GM23338 (cell line): ENCODE results near the gene ACADVL. TPM values are rescaled to one million over a fixed set of nuclear protein-coding genes. Genes with fewer than 3 reads are reported as not detected.

Experiments used
- ATAC-seq: fragments of 200-7000 bp; cut with Tn5 transposase; 3 replicates; pipeline ENCODE4 v1.9.1; 2020
- DNase-seq: peaks from one replicate; pipeline ENCODE4 v3.0.0-alpha.2; 2015; ENCODE audit warnings: low spot score
- H2AFZ ChIP-seq: fragments of 200-600 bp; sonication (generic); 2 replicates; pipeline ENCODE4 v1.8.0; 2016; ENCODE audit warnings: antibody characterized with exemption, mild to moderate bottlenecking, moderate library complexity
- H3F3A ChIP-seq: fragments of 200-600 bp; sonication (generic); replicated peaks from 2 replicates; pipeline ENCODE4 v1.8.0; 2017; ENCODE audit warnings: antibody characterized with exemption, mixed run types, low read depth
- H3K27ac ChIP-seq: fragments of 200-600 bp; sonication (generic); 2 replicates; pipeline ENCODE4 v1.6.1; 2016; ENCODE audit warnings: low read depth
- H3K27me3 ChIP-seq: fragments of 200-600 bp; sonication (generic); 2 replicates; pipeline ENCODE4 v1.8.0; 2016; ENCODE audit warnings: mild to moderate bottlenecking, mixed run types, moderate library complexity; ENCODE audit not compliant: insufficient read depth
- H3K36me3 ChIP-seq: fragments of 200-600 bp; sonication (generic); 2 replicates; pipeline ENCODE4 v1.8.0; 2016; ENCODE audit warnings: mild to moderate bottlenecking; ENCODE audit not compliant: insufficient read depth
- H3K4me1 ChIP-seq: fragments of 200-600 bp; sonication (generic); 2 replicates; pipeline ENCODE4 v1.8.0; 2016; ENCODE audit warnings: mild to moderate bottlenecking, moderate library complexity; ENCODE audit not compliant: insufficient read depth
- H3K4me2 ChIP-seq: fragments of 200-600 bp; sonication (generic); 2 replicates; pipeline ENCODE4 v1.7.1; 2017; ENCODE audit warnings: mixed run types
- H3K4me3 ChIP-seq: fragments of 200-600 bp; sonication (generic); 2 replicates; pipeline ENCODE4 v1.6.1; 2016; ENCODE audit warnings: mixed run types
- H3K79me2 ChIP-seq: fragments of 200-600 bp; sonication (generic); replicated peaks from 2 replicates; pipeline ENCODE4 v1.8.0; 2017; ENCODE audit warnings: mild to moderate bottlenecking; ENCODE audit not compliant: insufficient read depth
- H3K9me2 ChIP-seq: fragments of 200-600 bp; sonication (generic); 2 replicates; pipeline ENCODE4 v1.8.0; 2017; ENCODE audit not compliant: insufficient read depth
- H4K20me1 ChIP-seq: fragments of 200-600 bp; sonication (generic); replicated peaks from 2 replicates; pipeline ENCODE4 v1.8.0; 2017; ENCODE audit warnings: mild to moderate bottlenecking; ENCODE audit not compliant: insufficient read depth
- H3K27ac Mint-ChIP-seq: 2 replicates; pipeline ENCODE4 v1.8.0; 2020; ENCODE audit warnings: inconsistent platforms, mild to moderate bottlenecking, moderate library complexity, mixed read lengths
- H3K27me3 Mint-ChIP-seq: 3 replicates; pipeline ENCODE4 v1.8.0; 2022; ENCODE audit warnings: low read depth, mild to moderate bottlenecking, moderate library complexity, mixed read lengths, inconsistent platforms; ENCODE audit not compliant: insufficient read depth, poor library complexity
- H3K36me3 Mint-ChIP-seq: 3 replicates; pipeline ENCODE4 v1.8.0; 2021; ENCODE audit warnings: low read depth, mild to moderate bottlenecking, inconsistent platforms, moderate library complexity, mixed read lengths
- H3K4me1 Mint-ChIP-seq: 3 replicates; pipeline ENCODE4 v1.8.0; 2020; ENCODE audit warnings: mild to moderate bottlenecking, inconsistent platforms, mixed read lengths
- H3K4me3 Mint-ChIP-seq: 3 replicates; pipeline ENCODE4 v1.8.0; 2021; ENCODE audit warnings: moderate library complexity, mild to moderate bottlenecking, inconsistent platforms, mixed read lengths
- H3K9me3 Mint-ChIP-seq: 3 replicates; pipeline ENCODE4 v1.8.0; 2020; ENCODE audit warnings: moderate library complexity, mild to moderate bottlenecking, inconsistent platforms, mixed read lengths
- CREB1 ChIP-seq: fragments of 250-450 bp; sonication (Bioruptor Pico); IDR thresholded peaks from 2 replicates; pipeline ENCODE4 v1.5.0; 2020; ENCODE audit warnings: low read depth, mild to moderate bottlenecking, moderate library complexity
- POLR2AphosphoS5 ChIP-seq: IDR thresholded peaks from 2 replicates; pipeline ENCODE4 v1.6.1; 2016; ENCODE audit warnings: antibody characterized with exemption, low read depth
- polyA plus RNA-seq: library from polyadenylated mRNA; unstranded; fragments of >200 nt; fragmentation: Nextera tagmentation; extraction: Ambion mirVana; gene quantifications from 2 replicates; pipeline ENCODE4 v1.2.1, GENCODE V29; 2016
- total RNA-seq: library from RNA; depleted of rRNA; stranded (reverse); fragments of >200 nt; shearing (Covaris generic); gene quantifications from 2 replicates; pipeline ENCODE4 v1.2.3, GENCODE V29; 2014
- TF ChIP-seq, protein P1 (sequence below), 2 experiments: fragments of 200-600 bp in 1 of 2; sonication (generic) in 1 of 2; conservative IDR thresholded peaks; 2 replicates each; pipeline versions ENCODE4 v1.5.1 to v1.6.1; 2016 to 2017; ENCODE audit warnings: antibody characterized with exemption in 2 of 2, low read depth in 2 of 2, mild to moderate bottlenecking in 2 of 2, moderate library complexity in 1 of 2
- TF ChIP-seq, protein P2 (sequence below): IDR thresholded peaks from 2 replicates; pipeline ENCODE4 v1.6.1; 2016; ENCODE audit warnings: antibody characterized with exemption

ACADVL gene
- total and polyA plus RNA-seq, 2 experiments from 2014 or later, result 152 to 156 TPM

DNA sequence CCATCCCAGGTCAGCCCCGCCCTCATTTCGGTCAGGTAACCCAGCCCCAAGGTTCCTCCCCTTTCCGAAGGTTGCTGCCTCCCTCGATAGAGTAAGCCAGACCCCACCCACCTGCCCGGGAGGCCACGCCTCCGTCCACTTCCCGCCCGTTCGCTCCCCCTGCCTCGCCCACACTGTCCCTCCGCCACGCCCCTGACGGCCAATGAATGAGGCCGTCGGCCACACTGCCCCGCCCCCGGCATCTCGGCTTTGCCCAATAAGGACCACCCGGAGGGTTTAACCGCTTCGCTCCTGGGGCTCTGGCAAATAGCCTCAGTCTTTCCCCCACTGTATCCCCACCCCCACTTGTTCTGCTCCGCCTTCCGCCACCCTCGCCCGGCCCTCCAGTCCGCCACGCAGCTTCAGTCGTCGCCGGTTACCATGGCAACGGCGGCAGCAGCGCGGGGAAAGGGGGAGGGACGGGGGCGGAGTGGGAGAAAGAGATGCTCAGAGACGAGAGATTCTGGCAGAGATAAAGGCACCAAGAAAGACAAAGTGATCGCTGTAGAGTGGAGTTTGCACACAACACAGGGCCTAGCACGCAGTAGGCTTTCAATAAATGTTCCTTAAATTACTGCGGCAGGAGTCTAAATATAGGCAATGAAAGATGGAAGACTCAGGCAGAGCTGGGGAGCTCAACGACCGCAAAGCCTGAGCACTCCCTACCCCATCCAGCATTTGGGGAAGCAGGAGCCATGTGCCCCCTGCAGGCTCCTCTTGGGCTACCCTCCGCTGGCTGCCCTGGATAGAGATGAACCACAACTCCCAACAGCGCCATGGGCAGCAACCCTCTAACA is 5.2 kb upstream of the ACADVL start:
- Histone ChIP-seq H3K36me3 (no peaks in the 10 kb centered on the region), H3K4me1 (peaks cover 55% of the 10 kb centered on the region), H3K4me3 (peak overlapping the region; percentile 70), H3K79me2 (peaks cover 45% of the 10 kb centered on the region), H2AFZ (no peak overlapping the region), H4K20me1 (no peaks in the 10 kb centered on the region; the same call in 1 of the 2 replicates), H3K27ac (peak overlapping the region; percentile 88), H3K27me3 (no peaks in the 10 kb centered on the region), H3K9me2 (no peaks in the 10 kb centered on the region), H3K4me2 (peak overlapping the region; percentile 90), H3F3A (peaks cover 15% of the 10 kb centered on the region)
- peaks cover 65% of the 10 kb centered on the region for H3K4me1 Mint-ChIP-seq
- no peaks in the 10 kb centered on the region; the same call in 2 of the 3 replicates for H3K9me3 Mint-ChIP-seq
- TF ChIP-seq, protein P1, sequence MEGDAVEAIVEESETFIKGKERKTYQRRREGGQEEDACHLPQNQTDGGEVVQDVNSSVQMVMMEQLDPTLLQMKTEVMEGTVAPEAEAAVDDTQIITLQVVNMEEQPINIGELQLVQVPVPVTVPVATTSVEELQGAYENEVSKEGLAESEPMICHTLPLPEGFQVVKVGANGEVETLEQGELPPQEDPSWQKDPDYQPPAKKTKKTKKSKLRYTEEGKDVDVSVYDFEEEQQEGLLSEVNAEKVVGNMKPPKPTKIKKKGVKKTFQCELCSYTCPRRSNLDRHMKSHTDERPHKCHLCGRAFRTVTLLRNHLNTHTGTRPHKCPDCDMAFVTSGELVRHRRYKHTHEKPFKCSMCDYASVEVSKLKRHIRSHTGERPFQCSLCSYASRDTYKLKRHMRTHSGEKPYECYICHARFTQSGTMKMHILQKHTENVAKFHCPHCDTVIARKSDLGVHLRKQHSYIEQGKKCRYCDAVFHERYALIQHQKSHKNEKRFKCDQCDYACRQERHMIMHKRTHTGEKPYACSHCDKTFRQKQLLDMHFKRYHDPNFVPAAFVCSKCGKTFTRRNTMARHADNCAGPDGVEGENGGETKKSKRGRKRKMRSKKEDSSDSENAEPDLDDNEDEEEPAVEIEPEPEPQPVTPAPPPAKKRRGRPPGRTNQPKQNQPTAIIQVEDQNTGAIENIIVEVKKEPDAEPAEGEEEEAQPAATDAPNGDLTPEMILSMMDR (conservative IDR thresholded peaks at IDR 0.05; ENCODE audit: low read depth in 2 of 2), result peak; percentile 52
- TF ChIP-seq POLR2AphosphoS5, result no peak
- TF ChIP-seq CREB1, result peak; percentile 67
- DNase-seq (peak; percentile 100), ATAC-seq (peak; percentile 81)
- peaks cover 37% of the 10 kb centered on the region for H3K27me3 Mint-ChIP-seq
- H3K36me3 Mint-ChIP-seq, result peaks cover 3% of the 10 kb centered on the region; the same call in 2 of the 3 replicates
- peak overlapping the region; percentile 70 for H3K4me3 Mint-ChIP-seq
- peak overlapping the region; percentile 99 for H3K27ac Mint-ChIP-seq

DNA sequence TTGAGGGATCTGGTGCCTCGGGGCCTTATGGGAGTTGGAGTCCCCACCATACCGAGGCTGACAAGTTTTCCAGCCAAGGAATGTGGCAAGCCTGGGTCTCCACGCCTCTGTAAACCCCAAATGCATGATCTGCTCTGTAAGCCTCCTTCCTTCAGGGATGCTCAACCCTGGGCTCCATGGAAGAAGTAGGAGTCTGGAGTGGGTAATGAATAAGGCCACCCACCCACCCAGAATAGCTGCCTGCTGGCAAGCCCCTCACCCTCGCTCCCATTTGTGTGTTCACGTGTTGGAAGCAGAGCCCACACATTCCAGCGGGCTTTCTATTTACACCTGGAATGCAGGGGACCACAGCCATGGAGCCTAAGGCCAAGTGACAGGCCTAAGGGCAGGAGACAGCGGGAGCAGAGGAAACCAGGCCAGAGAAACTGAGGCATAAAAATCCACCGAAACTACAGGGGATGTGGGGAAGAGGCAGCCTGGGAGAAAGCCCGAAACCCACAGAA is 4.6 kb upstream of the ACADVL start:
- peak overlapping the region; percentile 70 for H3K4me3 Mint-ChIP-seq
- Histone ChIP-seq H3K4me1 (peaks cover 52% of the 10 kb centered on the region), H2AFZ (no peak overlapping the region), H3K27ac (peak overlapping the region; percentile 88), H3K36me3 (no peaks in the 10 kb centered on the region), H3K9me2 (no peaks in the 10 kb centered on the region), H3K27me3 (no peaks in the 10 kb centered on the region), H3K79me2 (peaks cover 39% of the 10 kb centered on the region), H4K20me1 (no peaks in the 10 kb centered on the region; the same call in 1 of the 2 replicates), H3K4me3 (peak overlapping the region; percentile 70), H3K4me2 (peak overlapping the region; percentile 90), H3F3A (peaks cover 12% of the 10 kb centered on the region)
- H3K27ac Mint-ChIP-seq, result peak overlapping the region; percentile 99
- peaks cover 3% of the 10 kb centered on the region; the same call in 2 of the 3 replicates for H3K36me3 Mint-ChIP-seq
- TF ChIP-seq, protein P2, sequence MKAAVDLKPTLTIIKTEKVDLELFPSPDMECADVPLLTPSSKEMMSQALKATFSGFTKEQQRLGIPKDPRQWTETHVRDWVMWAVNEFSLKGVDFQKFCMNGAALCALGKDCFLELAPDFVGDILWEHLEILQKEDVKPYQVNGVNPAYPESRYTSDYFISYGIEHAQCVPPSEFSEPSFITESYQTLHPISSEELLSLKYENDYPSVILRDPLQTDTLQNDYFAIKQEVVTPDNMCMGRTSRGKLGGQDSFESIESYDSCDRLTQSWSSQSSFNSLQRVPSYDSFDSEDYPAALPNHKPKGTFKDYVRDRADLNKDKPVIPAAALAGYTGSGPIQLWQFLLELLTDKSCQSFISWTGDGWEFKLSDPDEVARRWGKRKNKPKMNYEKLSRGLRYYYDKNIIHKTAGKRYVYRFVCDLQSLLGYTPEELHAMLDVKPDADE, result peak; percentile 90
- no peak for TF ChIP-seq POLR2AphosphoS5
- no peaks in the 10 kb centered on the region; the same call in 2 of the 3 replicates for H3K9me3 Mint-ChIP-seq
- DNase-seq (peak; percentile 81), ATAC-seq (peak; percentile 3)
- peaks cover 62% of the 10 kb centered on the region for H3K4me1 Mint-ChIP-seq
- peaks cover 40% of the 10 kb centered on the region for H3K27me3 Mint-ChIP-seq
